ENCODE results near the gene PRSS38. TPM values are rescaled to one million over a fixed set of nuclear protein-coding genes. Genes with fewer than 3 reads are reported as not detected.

The PRSS38 gene
- total and polyA plus RNA-seq, 2 donors (not counting 3 experiments of a cell fraction or from before 2014, with no cell fraction given), result not detected

- Histone ChIP-seq H3K4me3 (replicated peaks in 1 of 3; ENCODE audit: insufficient read depth in 1 of 3, low read depth in 1 of 3, low read length in 3 of 3) (no peak overlapping the region), H3K9ac (replicated peaks; ENCODE audit: extremely low read depth, insufficient read depth, low read length) (no peak overlapping the region), H2AFZ (ENCODE audit: low read depth, low read length) (no peak overlapping the region), H3K4me1 (ENCODE audit: control insufficient read depth, extremely low read depth, insufficient read depth, low read length) (no peaks in the 10 kb centered on the region), H4K20me1 (replicated peaks; ENCODE audit: control insufficient read depth, extremely low read depth, insufficient read depth, low read length) (no peaks in the 10 kb centered on the region), H3K4me2 (ENCODE audit: insufficient read depth, low read length) (no peak overlapping the region), H3K9me3 (replicated peaks; ENCODE audit: control insufficient read depth, insufficient read depth, low read length) (no peaks in the 10 kb centered on the region), H3K27me3 (ENCODE audit: control insufficient read depth in 2 of 2, insufficient read depth in 2 of 2, low read length in 2 of 2) (no peaks in the 10 kb centered on the region), H3K79me2 (ENCODE audit: control insufficient read depth, insufficient read depth, low read length) (no peaks in the 10 kb centered on the region), H3K27ac (ENCODE audit: insufficient read depth, low read depth, low read length) (no peak overlapping the region), H3K36me3 (ENCODE audit: control insufficient read depth in 2 of 2, extremely low read depth in 1 of 2, insufficient read depth in 2 of 2, low read length in 2 of 2) (no peaks in the 10 kb centered on the region), H3K9me1 (replicated peaks; ENCODE audit: control insufficient read depth, extremely low read depth, insufficient read depth, low read length) (no peaks in the 10 kb centered on the region)
- dilution Hi-C loops (cut with MboI; ENCODE audit: extremely low pct_ligation_motif_present, low sequenced_read_pairs) (no loop called here), intact Hi-C loops (cut with micrococcal nuclease) (no loop called here)
- TF ChIP-seq POLR2A (IDR thresholded peaks at IDR 0.05; ENCODE audit: low read depth, low read length) (no peak), EZH2 (IDR thresholded peaks at IDR 0.05; ENCODE audit: borderline replicate concordance, low read depth, low read length, severe bottlenecking) (no peak)
- no peak for FAIRE-seq
- CTCF ChIA-PET, result no interaction called here
- no TSS peak for BruUV-seq (replicated peaks)
- POLR2A ChIA-PET, result no interaction called here
- no peak for DNase-seq (ENCODE audit: low read depth, low spot score)
Measured at GRCh38 chr1:227893949-227894721, 78.7 kb downstream of the PRSS38 start.

GRCh38 chr1:227894831-227895451, 79.5 kb downstream of the PRSS38 start:
- Histone ChIP-seq H3K79me2 (ENCODE audit: control insufficient read depth, insufficient read depth, low read length) (no peaks in the 10 kb centered on the region), H3K9me1 (replicated peaks; ENCODE audit: control insufficient read depth, extremely low read depth, insufficient read depth, low read length) (no peaks in the 10 kb centered on the region), H2AFZ (ENCODE audit: low read depth, low read length) (no peak overlapping the region), H3K9ac (replicated peaks; ENCODE audit: extremely low read depth, insufficient read depth, low read length) (no peak overlapping the region), H3K27ac (ENCODE audit: insufficient read depth, low read depth, low read length) (no peak overlapping the region), H3K4me3 (replicated peaks in 1 of 3; ENCODE audit: insufficient read depth in 1 of 3, low read depth in 1 of 3, low read length in 3 of 3) (no peak overlapping the region), H3K9me3 (replicated peaks; ENCODE audit: control insufficient read depth, insufficient read depth, low read length) (no peaks in the 10 kb centered on the region), H3K27me3 (ENCODE audit: control insufficient read depth in 2 of 2, insufficient read depth in 2 of 2, low read length in 2 of 2) (no peaks in the 10 kb centered on the region), H4K20me1 (replicated peaks; ENCODE audit: control insufficient read depth, extremely low read depth, insufficient read depth, low read length) (no peaks in the 10 kb centered on the region), H3K36me3 (ENCODE audit: control insufficient read depth in 2 of 2, extremely low read depth in 1 of 2, insufficient read depth in 2 of 2, low read length in 2 of 2) (no peaks in the 10 kb centered on the region), H3K4me1 (ENCODE audit: control insufficient read depth, extremely low read depth, insufficient read depth, low read length) (no peaks in the 10 kb centered on the region), H3K4me2 (ENCODE audit: insufficient read depth, low read length) (no peak overlapping the region)
- no TSS peak for BruUV-seq (replicated peaks)
- dilution Hi-C loops (cut with MboI; ENCODE audit: extremely low pct_ligation_motif_present, low sequenced_read_pairs) (no loop called here), intact Hi-C loops (cut with micrococcal nuclease) (no loop called here)
- POLR2A ChIA-PET, result no interaction called here
- CTCF ChIA-PET, result no interaction called here
- DNase-seq (ENCODE audit: low read depth, low spot score) (no peak), FAIRE-seq (no peak)
- TF ChIP-seq CTCF (IDR thresholded peaks at IDR 0.05; ENCODE audit: extremely low read depth in 1 of 2, insufficient read depth in 1 of 2, low read depth in 1 of 2, low read length in 2 of 2) (no peak), JUN (IDR thresholded peaks at IDR 0.05; ENCODE audit: borderline replicate concordance, insufficient read depth, insufficient read length, low read depth) (no peak), MYC (IDR thresholded peaks at IDR 0.05; ENCODE audit: low read depth, low read length) (no peak), EZH2 (IDR thresholded peaks at IDR 0.05; ENCODE audit: borderline replicate concordance, low read depth, low read length, severe bottlenecking) (no peak), MAX (IDR thresholded peaks at IDR 0.05; ENCODE audit: insufficient read depth, insufficient read length) (no peak), POLR2AphosphoS5 (IDR thresholded peaks at IDR 0.05; ENCODE audit: insufficient read depth, low read depth, low read length) (no peak), GATA2 (IDR thresholded peaks at IDR 0.05; ENCODE audit: insufficient read depth, insufficient read length, low read depth, low read length) (no peak), POLR2A (IDR thresholded peaks at IDR 0.05; ENCODE audit: low read depth, low read length) (no peak), FOS (IDR thresholded peaks at IDR 0.05; ENCODE audit: borderline replicate concordance, insufficient read depth, low read length) (no peak)
